Sigmoid colon (tissue), 7 donors: ENCODE results near the gene TSSK6. TPM values are rescaled to one million over a fixed set of nuclear protein-coding genes. Genes with fewer than 3 reads are reported as not detected.
A peak's percentile ranks its signal among the peaks of the same experiment; 100 is the strongest.

ENCODE experiments used
- DNase-seq: peaks from one replicate; pipeline ENCODE4 v3.0.0-alpha.2; 2019
- H3K27ac ChIP-seq, 4 donors: fragments of 200-600 bp; sonication (generic); one replicate each; pipeline ENCODE4 v1.5.1; 2016 to 2019; ENCODE audit warnings: mild to moderate bottlenecking in 1 of 4
- H3K27me3 ChIP-seq, 3 donors: fragments of 200-600 bp; sonication (generic); one replicate each; pipeline ENCODE4 v1.5.1; 2019; ENCODE audit warnings: mild to moderate bottlenecking in 1 of 3
- H3K36me3 ChIP-seq, 4 donors: fragments of 200-600 bp; sonication (generic); one replicate each; pipeline ENCODE4 v1.5.1; 2016 to 2019
- H3K4me1 ChIP-seq, 4 donors: fragments of 200-600 bp; sonication (generic); one replicate each; pipeline ENCODE4 v1.5.1; 2017 to 2019
- H3K4me3 ChIP-seq, 4 donors: fragments of 200-600 bp; sonication (generic); one replicate each; pipeline ENCODE4 v1.5.1; 2017 to 2019; ENCODE audit warnings: mild to moderate bottlenecking in 2 of 4, moderate library complexity in 1 of 4
- H3K9me3 ChIP-seq, 4 donors: fragments of 200-600 bp in 3 of 4; sonication (generic) in 3 of 4; one replicate each; pipeline versions ENCODE4 v1.5.1 to v1.6.1; 2013 to 2019
- EP300 ChIP-seq, 4 donors: sonication (generic); formaldehyde crosslinking; IDR thresholded peaks; one replicate each; pipeline ENCODE4 v1.6.1; 2017; ENCODE audit warnings: antibody characterized with exemption in 4 of 4
- POLR2A ChIP-seq, 2 donors: fragments of 450-650 bp; IDR thresholded peaks; one replicate each; pipeline ENCODE4 v1.6.1; 2016; ENCODE audit warnings: antibody characterized with exemption in 2 of 2, mild to moderate bottlenecking in 2 of 2, moderate library complexity in 2 of 2
- POLR2AphosphoS5 ChIP-seq, 4 donors: sonication (generic); formaldehyde crosslinking; IDR thresholded peaks; one replicate each; pipeline ENCODE4 v1.6.1; 2017; ENCODE audit warnings: antibody characterized with exemption in 4 of 4
- WGBS, 2 donors: extraction: QIAGEN DNeasy Blood & Tissue Kit; methylation state at CpG; one replicate each; pipeline ENCODE4 v1.1.7; 2013; 5-methylcytosine and 5-hydroxymethylcytosine counted together
- intact Hi-C: fragments of 100-400 bp; cut with DNase I; formaldehyde crosslinking; loops from one replicate; pipeline ENCODE4 v1.15.1; 2023
- polyA plus RNA-seq, 3 donors: library from polyadenylated mRNA; stranded (reverse); fragments of 200-250 nt; gene quantifications; one replicate each; pipeline ENCODE4 v1.2.3, GENCODE V29; 2013
- total RNA-seq, 4 donors: library from RNA; depleted of rRNA; stranded (reverse); fragments of >200 nt; gene quantifications; one replicate each; pipeline ENCODE4 v1.1.0, GENCODE V29; 2016
- TF ChIP-seq, protein P1 (sequence below), 4 experiments: fragments of 450-650 bp in 3 of 4; fragments of 200-600 bp in 1 of 4; IDR thresholded peaks; one replicate each; pipeline ENCODE4 v1.5.1; 2016 to 2019; ENCODE audit warnings: antibody characterized with exemption in 4 of 4, mild to moderate bottlenecking in 3 of 4, moderate library complexity in 2 of 4
- donor health status: healthy with polysubstance abuse.
- donor health status: Bipolar disorder and iron deficiency.
- donor health status: healthy.

TSSK6 gene
- total and polyA plus RNA-seq, 7 donors, result 1.2 to 3.3 (median 1.6) TPM

DNA sequence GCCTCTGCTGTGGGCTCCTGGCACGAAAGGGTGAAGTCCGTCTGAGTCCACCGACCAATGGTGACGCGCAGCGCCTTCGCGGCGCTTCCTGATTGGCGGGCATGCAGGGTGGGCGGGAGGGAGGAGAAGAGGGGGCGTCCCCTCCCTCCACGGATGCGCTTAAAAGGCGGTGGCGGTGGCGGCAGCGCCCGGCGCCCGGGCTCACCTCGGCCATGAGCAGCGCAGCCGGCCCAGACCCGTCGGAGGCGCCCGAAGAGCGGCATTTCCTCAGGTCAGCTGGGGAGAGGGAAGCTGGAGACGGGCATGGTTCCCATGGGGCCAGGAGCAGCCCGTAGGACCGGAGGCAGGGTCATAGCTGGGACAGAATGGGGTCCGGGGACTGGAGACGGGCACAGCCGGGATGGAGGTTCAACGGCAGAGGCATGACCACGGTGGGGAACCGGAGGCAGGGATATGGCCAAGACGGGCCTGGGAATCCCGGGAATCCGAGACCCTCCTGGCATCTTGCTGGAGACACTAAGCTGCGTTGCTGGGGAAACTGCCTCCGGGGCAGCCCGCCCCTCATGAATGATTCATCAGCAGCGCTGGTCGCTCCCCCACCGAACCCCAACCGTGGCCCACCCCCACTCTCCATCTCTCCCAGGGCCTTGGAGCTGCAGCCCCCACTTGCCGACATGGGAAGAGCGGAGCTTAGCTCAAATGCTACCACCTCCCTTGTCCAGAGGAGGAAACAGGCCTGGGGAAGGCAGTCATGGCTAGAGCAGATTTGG, 13.6 kb upstream of the TSSK6 start, which contains the start of gene YJEFN3:
YJEFN3 (plus strand) TSS at position 191 of the 770 bp plus-strand sequence; CDS start at position 213, 22 bp downstream.
- WGBS, 2 donors, result 80 to 87% methylated on average over 50 of the region's 50 CpGs
- H3K4me3 ChIP-seq, result peak within 1 kb of the TSS in 3 of 4 donors; percentile 16 to 36 (median 34)

DNA sequence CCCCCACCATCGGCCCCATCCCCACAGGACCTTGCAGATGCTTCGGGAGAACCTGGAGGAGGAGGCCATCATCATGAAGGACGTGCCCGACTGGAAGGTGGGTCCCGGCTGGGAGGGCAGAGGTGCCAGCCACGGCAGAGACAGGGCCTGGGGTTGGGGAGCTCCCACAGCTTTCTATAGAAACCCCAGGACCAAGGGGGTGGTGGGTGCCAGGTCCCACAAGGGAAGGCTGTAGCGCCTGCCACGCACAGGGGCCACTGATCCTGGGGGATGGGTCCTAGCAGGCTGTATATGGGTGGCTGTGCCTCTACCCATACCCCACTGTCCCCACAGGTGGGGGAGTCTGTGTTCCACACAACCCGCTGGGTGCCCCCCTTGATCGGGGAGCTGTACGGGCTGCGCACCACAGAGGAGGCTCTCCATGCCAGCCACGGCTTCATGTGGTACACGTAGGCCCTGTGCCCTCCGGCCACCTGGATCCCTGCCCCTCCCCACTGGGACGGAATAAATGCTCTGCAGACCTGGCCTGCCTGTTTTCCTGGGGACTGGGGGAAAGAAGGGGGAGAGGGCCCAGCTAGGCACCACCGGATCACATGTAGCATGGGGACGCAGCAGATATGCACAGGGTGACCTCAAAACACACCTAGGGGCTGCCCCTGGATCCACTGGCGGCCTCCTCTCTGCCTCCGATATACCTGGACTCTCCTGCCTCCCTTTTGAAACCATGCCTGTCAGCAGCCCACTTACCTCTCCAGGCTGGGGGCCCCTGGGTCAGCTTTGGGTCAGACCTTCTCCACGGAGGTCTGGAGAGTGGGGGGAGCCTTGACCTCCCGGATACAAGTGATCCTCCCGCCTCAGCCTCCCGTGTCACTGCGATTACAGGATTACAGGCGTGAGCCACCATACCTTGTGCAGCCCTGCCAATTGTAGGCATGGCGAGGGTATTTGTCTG, 12.6 kb upstream of the TSSK6 start:
- intact Hi-C loops, result no loop called here
- Histone ChIP-seq H3K36me3 (peaks cover 0 to 44% (median 8%) of the 10 kb centered on the region in 4 donors), H3K27me3 (no peaks in the 10 kb centered on the region), H3K4me1 (peaks cover 0 to 26% (median 18%) of the 10 kb centered on the region in 4 donors), H3K9me3 (no peaks in the 10 kb centered on the region), H3K27ac (no peak overlapping the region), H3K4me3 (no peak overlapping the region)
- WGBS, 2 donors, result 93 to 94% methylated on average over 27 of the region's 27 CpGs
- TF ChIP-seq POLR2A (IDR thresholded peaks at IDR 0.05) (no peak), POLR2AphosphoS5 (IDR thresholded peaks at IDR 0.05) (no peak), EP300 (IDR thresholded peaks at IDR 0.05) (no peak)
- TF ChIP-seq, protein P1, sequence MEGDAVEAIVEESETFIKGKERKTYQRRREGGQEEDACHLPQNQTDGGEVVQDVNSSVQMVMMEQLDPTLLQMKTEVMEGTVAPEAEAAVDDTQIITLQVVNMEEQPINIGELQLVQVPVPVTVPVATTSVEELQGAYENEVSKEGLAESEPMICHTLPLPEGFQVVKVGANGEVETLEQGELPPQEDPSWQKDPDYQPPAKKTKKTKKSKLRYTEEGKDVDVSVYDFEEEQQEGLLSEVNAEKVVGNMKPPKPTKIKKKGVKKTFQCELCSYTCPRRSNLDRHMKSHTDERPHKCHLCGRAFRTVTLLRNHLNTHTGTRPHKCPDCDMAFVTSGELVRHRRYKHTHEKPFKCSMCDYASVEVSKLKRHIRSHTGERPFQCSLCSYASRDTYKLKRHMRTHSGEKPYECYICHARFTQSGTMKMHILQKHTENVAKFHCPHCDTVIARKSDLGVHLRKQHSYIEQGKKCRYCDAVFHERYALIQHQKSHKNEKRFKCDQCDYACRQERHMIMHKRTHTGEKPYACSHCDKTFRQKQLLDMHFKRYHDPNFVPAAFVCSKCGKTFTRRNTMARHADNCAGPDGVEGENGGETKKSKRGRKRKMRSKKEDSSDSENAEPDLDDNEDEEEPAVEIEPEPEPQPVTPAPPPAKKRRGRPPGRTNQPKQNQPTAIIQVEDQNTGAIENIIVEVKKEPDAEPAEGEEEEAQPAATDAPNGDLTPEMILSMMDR (IDR thresholded peaks at IDR 0.05), result no peak
- DNase-seq, result no peak

More for the DNA sequence above, 13.6 kb upstream of the TSSK6 start, which contains the start of gene YJEFN3:
- Histone ChIP-seq H3K27ac (peak within 1 kb of the TSS in 2 of 4 donors; percentile 23 to 36), H3K27me3 (no peaks in the 10 kb centered on the region), H3K9me3 (no peaks in the 10 kb centered on the region), H3K4me1 (peaks cover 0 to 26% (median 18%) of the 10 kb centered on the region in 4 donors), H3K36me3 (peaks cover 0 to 41% (median 7%) of the 10 kb centered on the region in 4 donors)
- intact Hi-C loops, result no loop called here
- no peak for DNase-seq
- TF ChIP-seq, protein P1 (IDR thresholded peaks at IDR 0.05), result no peak
- no peak for TF ChIP-seq EP300 (IDR thresholded peaks at IDR 0.05)
- peak in 2 of 4 donors; percentile 15 to 38 for TF ChIP-seq POLR2AphosphoS5 (IDR thresholded peaks at IDR 0.05)
- no peak for TF ChIP-seq POLR2A (IDR thresholded peaks at IDR 0.05)

DNA sequence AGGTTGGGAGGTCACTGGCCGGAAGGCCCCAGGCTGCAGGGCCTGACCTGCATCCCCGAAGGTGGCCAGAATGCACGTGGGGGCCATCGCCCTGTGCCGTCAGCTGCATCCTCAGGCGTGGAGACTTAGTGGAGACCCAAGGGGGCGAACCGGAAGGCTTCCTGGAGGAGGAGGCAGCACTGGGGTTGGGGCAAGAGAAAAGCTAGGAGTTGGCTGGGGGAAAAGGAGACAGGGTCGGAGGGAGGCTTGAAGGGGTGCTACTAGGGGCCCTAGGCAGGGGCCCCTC, 12.0 kb upstream of the TSSK6 start:
- 96% methylated on average over 9 of the region's 9 CpGs for WGBS, 2 donors
- Histone ChIP-seq H3K27ac (no peak overlapping the region), H3K4me1 (peaks cover 0 to 22% (median 17%) of the 10 kb centered on the region in 4 donors), H3K9me3 (no peaks in the 10 kb centered on the region), H3K4me3 (no peak overlapping the region), H3K36me3 (peaks cover 0 to 44% (median 8%) of the 10 kb centered on the region in 4 donors), H3K27me3 (no peaks in the 10 kb centered on the region)
- TF ChIP-seq POLR2A (IDR thresholded peaks at IDR 0.05), result no peak
- no peak for TF ChIP-seq EP300 (IDR thresholded peaks at IDR 0.05)
- DNase-seq, result no peak
- intact Hi-C loops, result no loop called here

DNA sequence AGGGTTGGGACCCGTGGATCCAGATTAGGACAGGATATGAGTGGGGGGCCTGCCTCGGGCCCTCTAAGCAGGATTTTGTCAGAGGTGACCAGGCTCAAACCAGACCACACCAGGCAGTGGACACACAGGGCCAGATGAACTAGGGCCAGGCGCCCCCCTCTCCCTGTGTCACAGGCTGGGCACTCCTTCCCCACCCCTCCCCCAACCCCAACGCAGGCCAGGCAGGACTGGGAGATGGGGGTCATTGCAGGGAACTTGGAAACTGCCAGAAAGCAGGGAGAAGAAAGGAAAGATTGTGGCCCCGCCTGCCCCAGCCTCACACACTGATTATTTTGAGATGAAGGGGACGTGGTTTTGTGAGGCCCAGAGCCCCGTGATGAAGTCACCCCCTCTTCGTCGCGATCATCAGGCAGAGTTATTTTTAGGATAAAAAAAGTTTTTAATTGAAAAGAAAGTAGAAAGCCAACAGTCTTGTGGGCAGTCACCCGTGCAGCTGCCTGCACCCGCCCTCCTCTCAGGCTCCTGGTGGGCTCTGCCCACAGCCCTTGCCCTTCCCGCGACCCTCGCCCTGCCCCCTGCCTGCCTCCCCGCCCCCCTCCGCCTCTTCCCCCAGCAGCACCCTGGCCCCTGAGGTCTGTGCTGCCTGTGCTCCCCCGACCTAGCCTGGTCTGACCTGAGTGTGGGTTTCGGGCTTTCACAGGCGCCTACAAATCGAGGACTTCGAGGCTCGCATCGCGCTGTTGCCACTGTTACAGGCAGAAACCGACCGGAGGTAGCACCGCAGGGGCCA, 11.4 kb upstream of the TSSK6 start:
- no peak overlapping the region for H3K27ac ChIP-seq
- no peak overlapping the region for H3K4me3 ChIP-seq
- DNase-seq, result no peak
- no peaks in the 10 kb centered on the region for H3K9me3 ChIP-seq
- no peak for TF ChIP-seq POLR2A (IDR thresholded peaks at IDR 0.05)
- TF ChIP-seq EP300 (IDR thresholded peaks at IDR 0.05), result no peak
- TF ChIP-seq, protein P1 (IDR thresholded peaks at IDR 0.05), result no peak
- TF ChIP-seq POLR2AphosphoS5 (IDR thresholded peaks at IDR 0.05), result no peak
- H3K36me3 ChIP-seq, result peaks cover 0 to 47% (median 8%) of the 10 kb centered on the region in 4 donors
- intact Hi-C loops, result no loop called here
- no peaks in the 10 kb centered on the region for H3K27me3 ChIP-seq
- 80 to 91% methylated on average over 28 of the region's 28 CpGs for WGBS, 2 donors
- H3K4me1 ChIP-seq, result peaks cover 0 to 17% (median 13%) of the 10 kb centered on the region in 4 donors
